HG03103 (cell line): ENCODE results near the gene CRYBB2.
"Not testable (repeated sequence)": the region's sequence is repeated elsewhere in the genome, so short reads cannot be mapped to it uniquely, and the experiment has no call there.

ENCODE experiments used
- ATAC-seq: cut with Tn5 transposase; IDR thresholded peaks from one replicate; pipeline ENCODE4 v1.9.1; 2021; ENCODE audit warnings: low read depth; ENCODE audit not compliant: unreplicated experiment

CRYBB2 gene

GRCh38 chr22:25197340-25197739 is 22.1 kb upstream of the CRYBB2 start:
- ATAC-seq, result no peak

DNA sequence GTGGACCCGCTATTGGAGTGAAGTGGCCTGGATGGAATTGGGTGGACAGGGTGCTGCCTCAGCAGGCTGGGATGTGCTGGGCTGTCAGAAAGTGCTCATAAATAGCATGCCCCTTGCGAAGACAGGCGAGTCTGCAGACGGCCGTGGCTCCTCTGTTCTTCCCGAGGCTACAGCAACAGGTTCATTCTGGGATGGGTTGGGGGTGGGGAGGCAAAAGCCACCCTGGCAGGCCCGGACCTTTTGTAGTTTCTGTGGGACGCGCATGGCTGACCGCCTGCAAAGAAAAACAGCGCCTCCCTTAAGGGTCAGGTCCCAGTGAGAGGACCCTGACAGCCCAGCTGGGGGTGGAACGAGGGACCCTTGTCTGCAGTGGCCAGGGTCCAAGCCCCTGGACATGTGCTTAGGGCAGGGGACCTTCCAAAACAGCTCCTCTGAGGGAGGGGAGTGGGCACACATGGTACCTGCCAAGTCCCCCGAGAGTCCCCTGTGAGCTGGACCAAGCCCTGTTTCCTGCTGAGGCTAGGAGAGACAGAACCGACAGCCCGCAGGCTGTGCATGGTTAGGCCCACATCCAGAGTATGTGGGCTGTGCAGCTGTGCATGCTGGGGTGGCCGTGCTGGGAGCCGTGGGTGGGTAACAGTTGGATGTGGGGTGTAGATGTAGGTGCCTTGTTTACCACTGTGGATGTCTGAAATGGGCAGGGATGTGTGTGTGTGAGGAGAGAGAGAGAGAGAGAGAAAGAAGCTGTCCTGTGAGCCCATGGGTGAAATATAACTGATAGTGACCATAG is 19.5 kb upstream of the CRYBB2 start, which contains the start of gene CRYBB3:
Gene CRYBB3, plus strand, starts transcription at position 128 of the 790 bp plus-strand sequence. CDS start 1,539 bp downstream, outside the sequence.
- ATAC-seq, result no peak

GRCh38 chr22:25200967-25201366 is 18.5 kb upstream of the CRYBB2 start:
- ATAC-seq, result no peak

GRCh38 chr22:25201557-25202273 is 17.7 kb upstream of the CRYBB2 start:
- no peak for ATAC-seq

DNA sequence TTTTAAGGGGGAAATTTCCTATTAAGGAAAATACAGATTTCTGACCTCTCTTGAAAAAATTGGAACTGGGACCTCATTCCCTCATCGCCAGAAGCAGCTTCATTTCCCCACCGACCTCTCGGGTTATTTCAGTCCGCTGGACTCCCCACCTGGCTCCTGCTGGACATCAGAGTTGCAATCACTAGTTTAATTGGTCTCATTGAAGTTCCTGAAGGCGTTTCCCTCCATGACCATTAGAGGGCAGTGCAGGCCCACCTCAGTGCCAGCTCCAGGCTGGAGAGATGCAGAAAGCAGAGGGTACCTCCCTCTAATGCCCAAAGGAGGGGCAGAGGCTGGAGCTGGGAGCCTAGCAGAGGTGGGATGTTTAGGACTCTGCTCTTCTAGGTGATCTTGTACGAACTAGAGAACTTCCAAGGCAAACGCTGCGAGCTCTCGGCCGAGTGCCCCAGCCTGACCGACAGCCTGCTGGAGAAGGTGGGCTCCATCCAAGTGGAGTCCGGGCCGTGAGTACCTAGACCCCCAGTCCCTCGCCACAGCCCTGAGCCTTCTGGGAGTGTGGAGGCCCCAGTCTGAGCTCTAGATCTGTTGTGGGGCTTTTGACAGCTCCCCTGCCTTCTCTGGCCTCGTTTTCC is 17.0 kb upstream of the CRYBB2 start:
- ATAC-seq, result no peak

GRCh38 chr22:25203082-25203481 is 16.4 kb upstream of the CRYBB2 start:
- no peak for ATAC-seq

DNA sequence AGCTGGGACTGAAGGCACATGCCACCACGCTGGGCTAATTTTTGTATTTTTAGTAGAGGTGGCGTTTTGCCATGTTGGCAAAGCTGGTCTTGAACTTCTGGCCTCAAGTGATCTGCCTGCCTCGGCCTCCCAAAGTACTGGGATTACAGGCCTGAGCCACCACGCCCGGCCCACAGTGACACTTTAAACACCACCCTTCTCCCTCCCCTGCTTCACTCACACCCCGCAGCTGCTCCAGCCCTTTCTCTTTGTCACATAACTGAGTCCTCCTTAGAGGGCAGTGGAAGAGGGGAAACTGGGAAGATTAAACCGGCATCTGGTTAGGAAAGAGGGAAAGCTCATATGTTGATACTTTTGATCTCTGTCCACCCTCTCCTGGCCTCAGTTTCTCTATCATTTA is 14.9 kb upstream of the CRYBB2 start:
- not testable (repeated sequence) for ATAC-seq

DNA sequence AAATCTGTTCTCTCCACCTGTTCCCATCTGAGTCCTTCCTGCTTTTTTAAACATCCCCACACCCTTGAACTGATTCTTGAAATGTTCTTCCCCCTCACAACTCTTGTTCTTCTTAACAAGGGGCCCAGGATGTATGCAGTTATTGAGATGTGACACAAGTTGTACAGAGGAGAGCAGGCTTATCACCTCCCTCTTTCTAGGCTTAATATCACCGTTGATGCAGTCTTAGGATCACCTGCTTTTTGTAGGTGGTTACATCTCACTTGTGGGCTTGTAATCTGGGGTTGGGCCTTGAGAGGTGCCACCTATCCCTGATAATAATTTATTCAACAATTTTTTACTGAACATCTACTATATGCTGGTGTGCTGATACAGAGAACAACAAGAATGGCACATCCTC is 13.6 kb upstream of the CRYBB2 start:
- no peak for ATAC-seq

- ATAC-seq, result no peak
These were observed 12.4 kb upstream of the CRYBB2 start for GRCh38 chr22:25206998-25207397.

DNA sequence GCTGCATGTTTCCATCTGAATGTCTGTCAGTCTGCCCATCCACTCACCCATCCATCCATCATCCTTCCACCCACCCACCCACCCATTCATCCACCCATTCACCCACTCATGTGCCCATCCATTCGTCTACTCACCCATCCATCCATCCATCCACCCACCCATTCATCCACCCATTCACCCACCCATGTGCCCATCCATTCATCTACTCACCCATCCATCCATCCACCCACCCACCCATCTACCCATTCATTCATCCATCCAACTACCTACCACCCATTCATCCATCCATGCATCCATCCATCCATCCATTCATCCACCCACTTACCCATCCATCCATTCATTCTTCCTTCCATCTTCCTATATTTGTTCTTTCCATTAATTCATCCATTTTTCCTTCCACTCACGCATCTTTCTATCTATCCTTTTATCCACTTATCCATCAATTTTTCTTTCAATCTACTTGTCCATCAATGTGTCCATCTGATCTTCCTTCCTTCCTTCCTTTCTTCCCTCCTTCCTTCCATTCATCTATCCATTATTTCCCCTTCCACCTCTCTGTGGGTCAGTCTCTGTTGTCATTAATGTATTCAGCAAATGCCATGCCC is 11.8 kb upstream of the CRYBB2 start:
- no peak for ATAC-seq

GRCh38 chr22:25208328-25208727 is 11.1 kb upstream of the CRYBB2 start:
- ATAC-seq, result no peak

- ATAC-seq, result no peak
These were observed 10.5 kb upstream of the CRYBB2 start for GRCh38 chr22:25208743-25209505.

DNA sequence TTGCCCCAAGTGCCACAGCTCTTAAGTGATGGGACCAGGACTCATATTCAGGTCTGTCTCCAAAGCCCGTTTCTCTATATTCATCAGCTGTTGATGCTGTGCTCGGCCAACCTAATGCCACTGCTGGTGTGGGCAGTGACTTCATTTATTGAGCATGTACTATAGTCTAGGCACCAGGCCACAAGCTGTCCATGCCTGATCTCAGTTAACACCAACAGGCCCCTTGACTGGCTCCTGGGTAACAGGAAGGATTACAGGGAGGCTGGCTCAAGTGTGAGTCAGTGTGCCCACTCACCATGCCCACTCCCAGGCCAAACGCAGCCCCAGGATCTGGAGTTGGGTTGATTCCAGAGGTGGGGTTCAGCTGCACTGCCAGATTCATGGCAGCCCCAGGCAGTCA is 8.6 kb upstream of the CRYBB2 start:
- no peak for ATAC-seq

DNA sequence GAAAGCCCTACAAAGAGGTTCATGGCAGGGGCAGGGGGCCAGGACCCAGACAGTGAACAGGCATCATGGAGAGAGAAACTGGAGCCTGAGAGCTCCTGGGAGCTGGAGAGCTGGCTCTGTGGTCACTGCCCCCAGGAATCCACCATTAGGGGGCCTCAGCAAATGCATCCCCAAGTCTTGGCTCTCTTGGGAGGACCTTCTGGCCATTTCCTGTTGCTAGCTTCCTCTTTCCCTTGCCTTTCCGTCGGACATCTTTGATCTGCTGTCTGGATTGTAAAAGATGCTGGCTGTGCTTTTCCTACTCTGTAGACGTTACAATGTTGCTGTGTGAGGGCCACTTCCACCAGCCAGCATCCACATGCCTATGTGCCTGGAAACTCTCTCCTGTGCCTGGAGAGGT is 7.1 kb upstream of the CRYBB2 start:
- ATAC-seq, result no peak

- no peak for ATAC-seq
These were observed 6.2 kb upstream of the CRYBB2 start for GRCh38 chr22:25213221-25213620.

- ATAC-seq, result no peak
These were observed 3.2 kb upstream of the CRYBB2 start for GRCh38 chr22:25216230-25216629.

DNA sequence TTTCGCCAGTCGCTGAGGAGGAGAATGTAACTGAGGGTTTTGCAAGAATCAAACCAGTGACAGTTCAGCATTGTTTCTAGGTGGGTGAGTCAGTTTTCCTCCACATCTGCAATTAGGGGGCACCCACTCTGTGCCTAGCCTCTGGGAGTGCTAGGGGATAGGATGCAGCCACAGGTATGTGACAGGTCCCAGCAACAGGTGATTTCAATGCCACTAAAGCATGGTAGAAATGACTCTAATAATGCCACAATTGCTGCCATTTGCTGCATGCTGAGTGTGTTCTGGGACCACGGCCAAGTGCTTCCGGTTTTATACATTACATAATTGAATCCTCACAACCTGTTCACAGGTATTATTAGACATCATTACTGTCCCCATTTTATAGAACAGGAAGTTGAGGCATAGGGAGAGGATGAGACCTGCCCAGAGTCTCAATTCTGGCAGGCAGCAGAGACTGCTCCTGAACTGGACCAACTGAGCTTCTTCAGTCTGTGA is 556 bp downstream of the CRYBB2 start:
- no peak for ATAC-seq

- ATAC-seq, result no peak
These were observed 2.4 kb downstream of the CRYBB2 start for GRCh38 chr22:25221790-25222189.

- ATAC-seq, result no peak
These were observed 3.9 kb downstream of the CRYBB2 start for GRCh38 chr22:25223269-25223850.

- no peak for ATAC-seq
These were observed 9.4 kb downstream of the CRYBB2 start for GRCh38 chr22:25228822-25229221.
